OCI-LY3 (cell line): ENCODE measurements around the gene AKIP1.

ENCODE experiments used
- EZH2phosphoT487 ChIP-seq: fragments of 200-600 bp; shearing (Covaris generic); IDR thresholded peaks from 2 replicates; pipeline ENCODE4 v1.6.1; 2018; ENCODE audit warnings: antibody characterized with exemption, mixed run types, low read depth
- TF ChIP-seq, protein P1 (sequence below): fragments of 200-600, 300-600 bp; sonication (generic); IDR thresholded peaks from 2 replicates; pipeline ENCODE4 v1.5.1; 2014; ENCODE audit warnings: antibody characterized with exemption, low read length, low read depth

DNA sequence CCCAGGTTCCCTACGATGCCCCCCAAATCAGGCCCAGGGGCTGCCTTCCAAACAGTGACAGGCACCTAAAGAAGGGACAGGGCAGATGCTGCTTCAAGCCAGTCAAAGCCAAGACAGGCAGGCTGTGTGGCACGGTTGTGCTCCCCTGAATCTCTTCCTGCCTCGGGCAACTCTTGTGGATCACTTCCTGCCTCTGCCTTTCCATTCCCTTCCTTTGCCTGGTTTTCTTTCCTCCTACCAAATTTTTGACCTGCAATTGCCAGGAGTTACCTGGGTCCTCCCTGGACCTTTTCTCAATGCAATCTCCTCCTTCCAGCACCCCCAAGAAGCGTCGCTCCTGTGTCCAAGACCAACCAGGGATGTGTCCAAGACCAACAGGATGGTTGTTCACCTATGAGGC, 16.2 kb downstream of the AKIP1 start:
- TF ChIP-seq, protein P1, sequence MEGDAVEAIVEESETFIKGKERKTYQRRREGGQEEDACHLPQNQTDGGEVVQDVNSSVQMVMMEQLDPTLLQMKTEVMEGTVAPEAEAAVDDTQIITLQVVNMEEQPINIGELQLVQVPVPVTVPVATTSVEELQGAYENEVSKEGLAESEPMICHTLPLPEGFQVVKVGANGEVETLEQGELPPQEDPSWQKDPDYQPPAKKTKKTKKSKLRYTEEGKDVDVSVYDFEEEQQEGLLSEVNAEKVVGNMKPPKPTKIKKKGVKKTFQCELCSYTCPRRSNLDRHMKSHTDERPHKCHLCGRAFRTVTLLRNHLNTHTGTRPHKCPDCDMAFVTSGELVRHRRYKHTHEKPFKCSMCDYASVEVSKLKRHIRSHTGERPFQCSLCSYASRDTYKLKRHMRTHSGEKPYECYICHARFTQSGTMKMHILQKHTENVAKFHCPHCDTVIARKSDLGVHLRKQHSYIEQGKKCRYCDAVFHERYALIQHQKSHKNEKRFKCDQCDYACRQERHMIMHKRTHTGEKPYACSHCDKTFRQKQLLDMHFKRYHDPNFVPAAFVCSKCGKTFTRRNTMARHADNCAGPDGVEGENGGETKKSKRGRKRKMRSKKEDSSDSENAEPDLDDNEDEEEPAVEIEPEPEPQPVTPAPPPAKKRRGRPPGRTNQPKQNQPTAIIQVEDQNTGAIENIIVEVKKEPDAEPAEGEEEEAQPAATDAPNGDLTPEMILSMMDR, result no peak
- TF ChIP-seq EZH2phosphoT487, result no peak
